GM23338 (cell line): ENCODE results near the gene SERPINA1. TPM values are rescaled to one million over a fixed set of nuclear protein-coding genes. Genes with fewer than 3 reads are reported as not detected.

Experiments used
- CTCF ChIP-seq, 2 experiments: fragments of 200-600 bp in 1 of 2; sonication (generic) in 1 of 2; conservative IDR thresholded peaks; 2 replicates each; pipeline versions ENCODE4 v1.5.1 to v1.6.1; 2016 to 2017; ENCODE audit warnings: antibody characterized with exemption in 2 of 2, low read depth in 2 of 2, mild to moderate bottlenecking in 2 of 2, moderate library complexity in 1 of 2
- EZH2phosphoT487 ChIP-seq: fragments of 200-600 bp; sonication (generic); IDR thresholded peaks from one replicate; pipeline ENCODE4 v1.8.1; 2018; ENCODE audit warnings: antibody characterized with exemption; ENCODE audit not compliant: unreplicated experiment
- JUNB ChIP-seq: IDR thresholded peaks from one replicate; pipeline ENCODE4 v1.6.1; 2016; ENCODE audit warnings: antibody characterized with exemption; ENCODE audit not compliant: unreplicated experiment
- NANOG ChIP-seq: IDR thresholded peaks from 2 replicates; pipeline ENCODE4 v1.6.1; 2016; ENCODE audit warnings: antibody characterized with exemption, borderline replicate concordance
- POLR2AphosphoS5 ChIP-seq: IDR thresholded peaks from 2 replicates; pipeline ENCODE4 v1.6.1; 2016; ENCODE audit warnings: antibody characterized with exemption, low read depth
- ZNF331 ChIP-seq: fragments of 250-450 bp; sonication (Bioruptor Pico); IDR thresholded peaks from 2 replicates; pipeline ENCODE4 v1.5.0; 2020; ENCODE audit warnings: low read depth, mild to moderate bottlenecking, moderate library complexity
- ZNF462 ChIP-seq: fragments of 250-450 bp; sonication (Bioruptor Pico); IDR thresholded peaks from 2 replicates; pipeline ENCODE4 v1.5.0; 2020; ENCODE audit warnings: mild to moderate bottlenecking, moderate library complexity
- polyA plus RNA-seq: library from polyadenylated mRNA; unstranded; fragments of >200 nt; fragmentation: Nextera tagmentation; extraction: Ambion mirVana; gene quantifications from 2 replicates; pipeline ENCODE4 v1.2.1, GENCODE V29; 2016
- total RNA-seq: library from RNA; depleted of rRNA; stranded (reverse); fragments of >200 nt; shearing (Covaris generic); gene quantifications from 2 replicates; pipeline ENCODE4 v1.2.3, GENCODE V29; 2014

The SERPINA1 gene
- total and polyA plus RNA-seq, 2 experiments from 2014 or later, result not detected

GRCh38 chr14:94388027-94388383 is 397 bp downstream of the SERPINA1 start (continued):
- no peak for TF ChIP-seq ZNF462 (CRISPR knock-in tag)
- TF ChIP-seq NANOG, result no peak
- no peak for TF ChIP-seq POLR2AphosphoS5
- TF ChIP-seq JUNB, result no peak
- TF ChIP-seq ZNF331 (CRISPR knock-in tag), result no peak
- no peak for TF ChIP-seq EZH2phosphoT487
- TF ChIP-seq CTCF (conservative IDR thresholded peaks at IDR 0.05; ENCODE audit: low read depth in 2 of 2), result no peak
